ENCODE results near the gene SMPD3.

Gene SMPD3

GRCh38 chr16:68401871-68402747 is 46.2 kb downstream of the SMPD3 start:
- DNase-seq = no peak

DNA sequence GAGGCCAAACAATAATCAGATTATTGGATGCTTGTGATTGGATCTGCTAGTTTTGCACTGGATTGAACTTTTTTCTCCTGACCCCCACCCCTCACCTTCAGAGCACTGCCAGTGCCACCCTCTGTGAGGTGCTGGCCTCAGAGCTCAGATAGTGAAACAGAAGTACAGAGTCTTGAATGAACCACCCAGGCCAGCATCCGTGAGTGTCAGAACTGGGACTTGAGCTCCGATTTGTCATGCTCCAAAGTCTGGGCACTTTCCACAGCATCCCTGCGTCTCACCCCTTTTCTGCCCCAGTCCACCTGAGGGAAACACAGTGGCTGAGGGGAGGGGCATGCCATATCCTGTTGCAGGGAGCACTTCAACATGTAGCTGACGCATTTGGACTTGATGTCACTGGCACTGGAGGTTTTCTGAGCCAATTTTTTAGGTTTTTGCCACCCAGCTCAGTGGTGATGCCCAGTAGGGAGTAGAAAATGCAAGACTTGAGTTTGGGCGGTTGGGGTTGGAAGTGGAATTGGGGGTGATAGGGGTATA is 47.3 kb downstream of the SMPD3 start:
- DNase-seq = no peak

DNA sequence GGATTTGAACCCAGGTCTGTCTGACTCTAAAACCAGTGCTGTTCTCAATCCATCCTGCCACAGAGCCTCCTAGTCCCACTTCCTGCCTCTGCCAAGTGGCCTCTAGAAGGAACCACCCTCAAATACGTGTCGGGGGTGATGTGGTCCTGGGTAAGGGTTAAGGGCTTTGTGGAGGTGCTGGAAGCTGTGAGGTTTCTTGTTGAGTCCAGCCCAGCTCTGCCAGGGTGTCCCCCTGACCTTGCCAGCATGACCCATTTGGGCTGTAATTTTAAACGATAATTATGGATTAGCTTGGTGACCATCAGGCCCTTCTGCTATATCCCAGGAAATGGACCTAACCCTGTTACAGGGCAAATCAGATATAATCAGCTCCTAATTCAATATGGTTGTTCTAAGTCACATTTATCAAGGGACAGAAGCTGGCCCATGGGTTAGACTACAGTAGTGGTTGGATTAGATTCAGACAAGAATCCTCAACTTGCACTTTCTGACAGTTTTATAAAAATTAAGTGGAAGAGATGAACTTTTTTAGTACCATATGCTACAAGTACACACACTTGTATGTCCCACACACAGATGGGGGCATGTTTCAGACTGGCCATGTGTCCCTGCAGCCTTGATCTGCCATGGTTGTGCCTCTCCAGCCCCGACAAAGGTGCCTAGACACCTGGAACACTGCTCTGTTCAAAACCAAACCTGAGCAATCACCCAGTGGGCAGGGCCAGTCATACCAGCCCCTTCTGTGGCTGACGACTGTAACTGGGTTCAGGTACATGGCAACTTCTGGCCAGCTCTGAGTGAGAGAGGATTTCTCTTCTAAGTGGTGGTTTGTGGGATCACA is 48.0 kb downstream of the SMPD3 start:
- no peak for DNase-seq

- no peak for DNase-seq
These were observed 48.9 kb downstream of the SMPD3 start for GRCh38 chr16:68399456-68399855.

DNA sequence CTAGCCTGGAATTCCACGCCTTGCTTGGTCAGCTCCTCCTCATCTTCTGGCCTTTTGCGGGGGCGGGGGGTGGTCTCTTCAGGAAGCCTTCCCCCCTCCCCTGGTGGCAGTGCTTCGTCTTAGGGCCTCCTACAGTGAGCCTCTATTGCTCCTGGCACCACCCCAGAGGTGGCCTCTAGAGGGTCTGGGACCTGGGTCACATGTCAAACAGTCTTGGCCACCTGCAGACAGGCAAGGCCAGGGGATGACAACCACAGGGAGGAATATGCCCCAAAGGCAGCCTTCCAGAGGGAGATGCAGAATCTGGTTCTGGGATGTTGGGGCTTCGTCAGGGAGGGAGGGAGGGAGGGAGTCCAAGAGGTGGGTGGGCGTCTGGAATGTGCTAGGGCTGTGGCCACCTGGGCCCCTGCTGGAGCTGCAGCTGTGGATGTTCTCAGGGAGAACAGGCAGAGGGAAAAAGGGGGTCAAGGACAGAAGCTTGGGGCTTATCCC is 50.6 kb downstream of the SMPD3 start:
- DNase-seq = no peak

DNA sequence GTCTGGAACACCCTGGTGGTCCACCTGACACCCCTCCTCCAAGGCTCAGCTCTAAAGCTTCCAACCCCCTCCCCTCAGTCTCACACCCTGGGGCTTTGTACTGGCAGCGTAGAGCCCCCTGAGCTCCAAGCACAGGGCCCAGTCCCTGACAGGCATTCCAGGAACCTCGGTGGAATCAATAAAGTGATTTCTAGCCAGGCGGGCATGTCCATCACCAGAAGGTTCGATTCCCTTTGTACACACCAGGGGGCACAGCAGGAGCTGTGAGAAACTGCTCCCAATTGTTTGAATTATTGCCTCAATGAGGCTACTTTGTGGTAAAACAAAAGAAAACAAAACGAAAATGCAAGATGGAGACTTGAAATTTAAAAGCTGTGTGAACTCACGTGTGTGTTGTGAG is 51.8 kb downstream of the SMPD3 start:
- peak; percentile 22 for DNase-seq

GRCh38 chr16:68395815-68396214 is 52.5 kb downstream of the SMPD3 start:
- DNase-seq = no peak

- no peak for DNase-seq
These were observed 53.0 kb downstream of the SMPD3 start for GRCh38 chr16:68395167-68395786.

DNA sequence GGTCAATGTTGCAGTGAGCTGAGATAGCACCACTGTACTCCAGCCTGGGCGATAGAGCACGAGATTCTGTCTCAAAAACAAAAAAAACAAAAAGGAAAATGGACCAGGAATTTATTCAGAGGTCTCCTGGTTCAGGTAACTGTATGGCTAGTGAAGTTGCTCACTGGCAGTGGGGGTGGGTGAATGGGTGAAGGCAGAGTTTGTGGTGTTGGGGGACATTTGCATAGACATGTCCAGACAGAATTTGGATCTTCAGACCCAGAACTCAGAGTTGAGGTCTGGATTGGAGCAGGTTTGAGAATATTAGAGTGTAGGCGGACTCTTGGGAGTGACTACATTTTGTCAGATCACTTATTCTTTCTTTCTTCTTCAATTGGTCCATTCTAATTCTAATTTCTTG is 55.0 kb downstream of the SMPD3 start:
- no peak for DNase-seq

GRCh38 chr16:68389750-68390371 is 58.4 kb downstream of the SMPD3 start:
- no peak for DNase-seq

DNA sequence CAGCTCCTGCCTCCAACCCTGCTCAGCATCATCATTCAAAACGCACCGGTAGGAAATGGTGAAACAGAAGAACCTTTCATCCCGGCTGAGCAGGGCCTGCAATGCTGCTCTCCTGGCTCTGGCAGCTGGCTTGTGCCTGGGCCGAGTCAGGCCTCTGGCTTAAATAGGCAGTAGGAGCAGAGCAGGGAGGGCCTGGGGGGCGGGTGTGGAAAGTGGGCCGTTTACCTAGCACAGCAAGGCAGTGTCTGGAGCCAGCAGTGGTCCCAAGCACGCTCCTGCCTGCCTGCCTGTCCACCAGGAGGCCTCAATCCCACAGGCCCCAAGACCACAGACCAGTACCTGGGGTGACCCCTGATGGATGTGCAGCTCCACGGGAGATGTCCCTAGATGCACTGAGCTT is 59.3 kb downstream of the SMPD3 start:
- DNase-seq = no peak

GRCh38 chr16:68388124-68388523 is 60.2 kb downstream of the SMPD3 start:
- DNase-seq = no peak

GRCh38 chr16:68387301-68387700 is 61.0 kb downstream of the SMPD3 start:
- no peak for DNase-seq

- no peak for DNase-seq
These were observed 61.7 kb downstream of the SMPD3 start for GRCh38 chr16:68386628-68387027.

- no peak for DNase-seq
These were observed 62.9 kb downstream of the SMPD3 start for GRCh38 chr16:68385371-68385770.

DNA sequence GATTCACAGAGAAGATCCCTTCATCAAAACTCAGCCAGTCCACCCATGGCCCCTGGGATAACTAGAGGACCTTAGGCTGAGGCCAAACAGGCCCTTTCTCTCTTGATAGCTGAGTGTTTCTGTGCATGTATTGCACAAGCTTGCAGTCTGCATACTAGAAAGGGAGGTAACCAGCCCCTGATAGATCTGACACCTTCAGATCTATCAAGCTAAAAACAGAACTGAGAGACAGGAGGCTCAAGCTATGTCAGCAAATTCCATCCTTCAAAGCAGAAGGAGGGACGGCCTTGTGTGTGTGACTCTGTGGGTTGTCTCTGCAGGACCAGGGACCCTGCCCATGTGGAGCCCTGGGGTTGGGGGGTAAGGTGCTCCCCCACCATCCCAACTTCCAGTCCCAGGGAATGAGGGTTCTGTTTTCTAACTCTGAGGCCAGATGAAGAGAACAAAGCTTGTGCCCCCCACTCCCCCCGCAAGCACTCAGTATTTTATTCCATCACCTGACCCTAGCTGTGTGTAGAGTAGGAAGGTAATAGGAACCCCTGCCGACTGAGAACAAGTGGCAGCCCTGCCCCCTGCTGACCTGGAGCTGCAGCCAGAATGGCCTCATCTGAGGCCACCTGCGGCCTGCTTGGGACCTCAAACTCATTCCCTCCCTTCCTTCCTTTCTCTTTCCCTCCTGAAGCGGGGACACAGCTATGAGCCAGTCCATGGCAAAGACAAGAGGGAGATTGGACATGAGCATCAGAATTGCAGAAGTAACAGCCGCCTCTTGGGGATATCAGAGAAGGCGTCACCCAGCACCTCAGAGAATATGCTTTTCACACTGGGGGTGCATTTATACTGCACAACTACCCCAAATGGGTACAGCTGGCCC is 63.8 kb downstream of the SMPD3 start:
- no peak for DNase-seq

DNA sequence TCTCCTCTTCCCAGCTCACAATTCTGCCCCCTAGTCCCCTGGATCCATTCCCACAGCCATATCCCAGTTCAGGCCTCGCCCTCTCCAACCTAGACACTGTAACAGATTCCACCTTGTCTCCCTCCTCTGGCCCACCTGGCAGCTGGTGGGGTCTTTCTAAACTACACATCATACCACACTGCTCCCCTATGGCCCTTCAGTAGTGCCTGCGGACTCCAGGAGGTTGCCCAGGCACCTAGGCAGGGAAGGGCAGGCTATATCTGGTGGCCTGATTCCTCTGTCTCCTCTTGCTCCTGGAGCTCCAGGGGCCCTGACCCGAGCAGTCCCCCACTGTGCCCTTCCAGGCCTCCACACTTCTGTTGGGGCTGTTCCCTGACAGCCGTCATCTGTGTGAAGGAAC is 64.5 kb downstream of the SMPD3 start:
- DNase-seq = no peak

DNA sequence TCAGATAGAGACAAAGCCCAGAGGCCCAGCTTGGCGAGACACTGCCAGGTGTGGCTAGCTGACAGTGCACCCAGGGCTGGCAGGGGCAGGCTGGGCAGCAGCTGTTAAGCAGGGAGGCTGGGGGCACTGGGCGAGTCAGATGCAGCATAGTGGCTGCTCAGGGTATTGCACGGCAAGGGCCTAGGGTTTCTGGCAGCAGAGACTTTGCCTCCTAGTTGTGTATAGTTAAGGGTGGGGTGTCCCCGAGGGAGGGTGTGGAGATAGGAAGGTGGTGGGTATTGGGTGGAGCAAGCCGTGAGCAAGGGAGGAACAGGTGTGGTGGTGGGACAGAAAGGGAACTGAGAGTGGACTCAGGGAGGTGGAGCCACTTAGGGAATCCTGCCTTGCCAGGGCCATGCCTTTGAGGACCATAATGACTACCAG is 66.0 kb downstream of the SMPD3 start:
- DNase-seq = no peak

DNA sequence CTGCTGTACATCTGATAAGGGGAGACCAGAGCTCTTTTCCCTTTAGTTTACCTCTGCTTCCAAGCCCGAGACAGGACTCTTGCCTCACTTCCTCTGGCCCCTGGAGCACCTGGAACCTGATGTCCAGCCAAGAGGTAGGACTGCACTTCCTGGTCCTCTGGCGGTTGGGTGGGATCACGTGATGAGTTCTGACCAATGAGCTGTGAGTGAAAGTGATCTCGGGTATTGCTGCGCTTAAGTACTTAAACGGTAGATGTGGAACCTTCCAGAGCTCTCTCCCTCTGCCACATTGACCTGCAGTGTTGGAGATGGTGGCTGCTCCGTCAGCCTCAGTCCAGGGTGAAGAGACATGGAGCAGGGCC is 67.0 kb downstream of the SMPD3 start:
- no peak for DNase-seq

DNA sequence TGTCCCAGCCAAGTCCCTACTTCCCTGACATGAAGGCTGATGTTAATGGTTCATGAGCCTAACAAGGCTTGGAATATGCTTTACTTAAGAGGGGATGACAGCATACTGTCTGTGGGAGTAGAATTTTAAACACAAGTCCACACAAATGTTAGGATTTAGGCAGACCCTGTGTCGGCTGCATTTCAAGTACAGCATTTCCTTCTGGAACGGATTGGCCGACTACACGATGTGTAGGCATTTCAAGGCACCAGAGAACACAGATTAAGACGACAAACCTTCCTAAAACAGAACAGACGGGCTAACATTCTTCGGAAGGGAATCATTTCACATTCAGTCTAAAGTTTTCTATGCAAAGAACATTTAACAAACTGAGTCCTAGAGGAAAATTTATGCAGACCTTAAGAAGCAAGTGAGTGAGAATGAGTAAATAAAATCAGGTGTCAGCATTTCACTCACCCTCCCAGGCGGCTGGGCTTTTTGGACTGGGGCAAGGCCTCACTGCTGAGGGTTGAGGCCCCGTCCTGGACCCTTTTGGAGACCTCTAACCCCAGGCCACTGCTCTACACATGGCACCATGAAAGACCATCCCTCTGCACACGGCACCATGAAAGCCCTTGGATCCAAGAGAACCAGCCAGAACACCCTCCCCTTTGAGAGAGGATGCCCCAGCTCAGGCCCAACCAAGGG is 67.5 kb downstream of the SMPD3 start:
- DNase-seq = no peak

DNA sequence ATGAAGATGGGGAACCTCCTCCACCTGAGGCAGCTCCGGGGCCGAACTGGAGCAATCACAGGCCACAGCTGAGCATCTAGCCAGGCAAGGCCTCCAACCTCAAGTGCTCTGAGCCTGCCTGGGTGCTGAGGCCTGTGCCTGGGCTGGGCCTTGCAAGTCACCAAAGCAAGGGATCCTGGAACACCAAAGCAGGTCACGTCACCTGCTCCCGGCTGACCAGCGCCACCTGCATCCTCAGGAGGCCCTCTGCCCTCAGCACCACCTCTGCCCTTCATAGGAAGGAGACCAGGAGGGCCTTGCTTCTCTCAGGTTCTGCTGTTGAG is 68.0 kb downstream of the SMPD3 start:
- no peak for DNase-seq

All from NCI-H2171 treated with DMSO at 0.1 percent for 48 hours (cell line).